Left renal cortex interstitium (tissue), 4 donors: ENCODE results near the gene CLIP2. TPM values are rescaled to one million over a fixed set of nuclear protein-coding genes. Genes with fewer than 3 reads are reported as not detected.

Source experiments
- DNase-seq, 4 donors: peaks; one replicate each; pipeline ENCODE4 v3.0.0-alpha.2; 2013; ENCODE audit warnings: low read depth in 4 of 4, low spot score in 2 of 4, missing footprints in 1 of 4
- polyA plus RNA-seq, 4 donors: library from polyadenylated mRNA; unstranded; fragments of 120-200 nt; gene quantifications; one replicate each; pipeline ENCODE4 v1.2.1, GENCODE V29; 2013; ENCODE audit not compliant: insufficient read length in 4 of 4

CLIP2 gene
- polyA plus RNA-seq, 4 donors, result 26.0 to 38.2 (median 30.4) TPM

- DNase-seq, result peak in 2 of 4 donors; percentile 60 to 86
Measured at GRCh38 chr7:74269757-74270277, 19.4 kb upstream of the CLIP2 start.

- no peak for DNase-seq
Measured at GRCh38 chr7:74271742-74272141, 17.5 kb upstream of the CLIP2 start.

- DNase-seq, result peak in 3 of 4 donors; percentile 69 to 78 (median 70)
Measured at GRCh38 chr7:74272305-74273038, 16.7 kb upstream of the CLIP2 start.

- no peak for DNase-seq
Measured at GRCh38 chr7:74275401-74275881, 13.8 kb upstream of the CLIP2 start.

GRCh38 chr7:74277636-74278035 is 11.6 kb upstream of the CLIP2 start:
- DNase-seq, result no peak

- DNase-seq, result no peak
Measured at GRCh38 chr7:74280985-74281384, 8.2 kb upstream of the CLIP2 start.

GRCh38 chr7:74282748-74283459 is 6.3 kb upstream of the CLIP2 start:
- no peak for DNase-seq

- DNase-seq, result no peak
Measured at GRCh38 chr7:74283858-74284447, 5.3 kb upstream of the CLIP2 start.

GRCh38 chr7:74284781-74285259 is 4.4 kb upstream of the CLIP2 start:
- DNase-seq, result no peak

GRCh38 chr7:74286131-74286530 is 3.1 kb upstream of the CLIP2 start:
- no peak for DNase-seq

GRCh38 chr7:74287303-74288033 is 1.7 kb upstream of the CLIP2 start:
- no peak for DNase-seq

GRCh38 chr7:74288034-74288881 is 949 bp upstream of the CLIP2 start:
- no peak for DNase-seq

- DNase-seq, result no peak
Measured at GRCh38 chr7:74289659-74290552, 699 bp downstream of the CLIP2 start.

- DNase-seq, result no peak
Measured at GRCh38 chr7:74290553-74290950, 1.3 kb downstream of the CLIP2 start.

GRCh38 chr7:74290981-74291441 is 1.8 kb downstream of the CLIP2 start:
- DNase-seq, result no peak

GRCh38 chr7:74291535-74291934 is 2.3 kb downstream of the CLIP2 start:
- no peak for DNase-seq

- DNase-seq, result no peak
Measured at GRCh38 chr7:74292757-74293576, 3.8 kb downstream of the CLIP2 start.

- no peak for DNase-seq
Measured at GRCh38 chr7:74293577-74293908, 4.3 kb downstream of the CLIP2 start.
